Astrocyte of the cerebellum (primary cell): Measurements from ENCODE around the gene TRAF3.
"Not testable (repeated sequence)": the region's sequence is repeated elsewhere in the genome, so short reads cannot be mapped to it uniquely, and the experiment has no call there.

Experiments
- DNase-seq: peaks from one replicate; pipeline ENCODE4 v3.0.0-alpha.2; 2011; ENCODE audit warnings: low read depth
- H3K4me3 ChIP-seq: 2 replicates; pipeline ENCODE4 v1.5.1; 2011; ENCODE audit warnings: mild to moderate bottlenecking, low read depth, low read length, moderate library complexity
- CTCF ChIP-seq: IDR thresholded peaks from 2 replicates; pipeline ENCODE4 v1.5.1; 2012; ENCODE audit warnings: low read length, low read depth, moderate library complexity, mild to moderate bottlenecking; ENCODE audit errors: missing control alignments
- in situ Hi-C: cut with HindIII; loops from 2 replicates; pipeline ENCODE4 v1.10.0; 2017; ENCODE audit warnings: low sequenced_read_pairs

Gene TRAF3

DNA sequence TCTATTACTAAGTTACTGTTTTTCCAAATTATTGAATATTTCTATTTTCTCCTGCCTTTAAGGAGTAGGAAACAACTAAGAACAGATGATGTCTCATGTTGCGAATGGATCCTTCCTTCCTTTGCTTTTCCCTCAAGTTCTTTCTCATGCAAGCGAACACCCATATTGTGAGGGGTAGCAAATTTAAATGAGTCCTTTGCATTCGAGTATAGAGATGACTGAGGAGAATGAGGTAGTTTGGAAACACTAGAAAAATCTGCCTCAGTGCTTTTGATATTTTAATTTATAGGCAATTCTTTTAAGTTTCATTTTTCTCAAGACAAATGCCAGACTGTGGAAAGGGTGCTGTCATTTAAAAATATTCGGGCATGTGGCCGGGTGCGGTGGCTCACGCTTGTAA lies 56.1 kb downstream of the TRAF3 start:
- no peak for TF ChIP-seq CTCF
- in situ Hi-C loops, result no loop called here
- DNase-seq, result no peak
- H3K4me3 ChIP-seq, result no peak overlapping the region

GRCh38 chr14:102833991-102834390 lies 56.7 kb downstream of the TRAF3 start:
- in situ Hi-C loops, result no loop called here
- no peak overlapping the region for H3K4me3 ChIP-seq
- DNase-seq, result no peak
- no peak for TF ChIP-seq CTCF

- in situ Hi-C loops, result no loop called here
- no peak for DNase-seq
- H3K4me3 ChIP-seq, result no peak overlapping the region
- no peak for TF ChIP-seq CTCF
Measured at GRCh38 chr14:102835959-102836358, 58.7 kb downstream of the TRAF3 start.

GRCh38 chr14:102837120-102837519 lies 59.9 kb downstream of the TRAF3 start:
- in situ Hi-C loops, H3K4me3 ChIP-seq, DNase-seq: not testable (repeated sequence)

- TF ChIP-seq CTCF, result no peak
- no peak for DNase-seq
- H3K4me3 ChIP-seq, result no peak overlapping the region
- in situ Hi-C loops, result no loop called here
Measured at GRCh38 chr14:102838501-102838900, 61.3 kb downstream of the TRAF3 start.

DNA sequence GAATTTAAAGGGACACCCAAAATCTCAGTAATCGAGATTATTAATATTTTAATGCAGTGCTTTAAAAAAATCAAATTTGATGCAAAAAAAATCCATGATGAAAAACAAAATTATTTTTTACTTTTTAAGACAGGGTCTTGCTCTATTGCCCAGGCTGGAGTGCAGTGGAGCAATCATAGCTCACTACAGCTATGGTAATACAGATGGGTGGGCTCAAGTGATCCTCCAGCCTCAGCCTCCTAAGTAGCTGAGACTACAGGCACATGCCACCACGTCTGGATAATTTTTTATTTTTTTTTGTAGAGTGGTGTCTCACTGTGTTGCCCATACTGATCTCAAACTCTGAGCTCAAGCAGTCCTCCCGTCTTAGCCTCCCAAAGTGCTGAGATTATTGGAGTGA lies 62.9 kb downstream of the TRAF3 start:
- TF ChIP-seq CTCF, result no peak
- in situ Hi-C loops, result no loop called here
- no peak for DNase-seq
- no peak overlapping the region for H3K4me3 ChIP-seq

DNA sequence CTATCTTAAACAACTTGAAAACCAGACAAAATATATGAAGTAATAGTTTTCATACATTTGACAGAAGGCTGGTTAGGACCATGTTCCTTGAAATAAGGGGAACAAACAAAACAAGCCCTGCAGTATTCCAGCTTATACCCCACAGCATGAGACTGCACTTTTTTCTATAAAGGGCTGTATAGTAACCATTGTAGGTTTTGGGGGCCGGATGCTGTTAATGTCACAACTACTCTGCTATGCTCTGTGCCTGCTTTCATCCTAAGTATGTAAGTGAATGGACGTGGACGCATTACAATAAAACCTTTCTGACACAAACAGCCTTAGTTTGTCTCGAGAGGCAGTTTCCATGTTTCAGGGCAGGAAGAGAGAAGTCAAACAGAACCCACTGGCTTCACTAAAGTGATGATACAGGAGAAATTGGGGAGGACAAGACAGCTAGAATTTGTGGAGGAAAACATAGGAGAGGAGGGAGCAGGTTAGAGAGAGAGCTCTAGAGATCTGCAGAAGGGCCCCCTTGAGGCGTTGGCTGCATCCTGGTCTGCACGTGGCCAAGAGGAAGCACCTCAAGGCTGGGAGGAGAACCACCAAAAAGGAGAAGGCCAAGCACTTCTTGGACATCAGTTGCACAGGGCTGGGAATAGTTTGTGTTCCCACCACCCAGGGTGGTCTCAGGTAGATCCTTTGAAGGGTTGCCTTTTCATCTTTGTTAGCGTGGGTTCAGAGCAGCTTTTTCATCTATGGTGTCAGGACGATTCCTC lies 63.7 kb downstream of the TRAF3 start:
- in situ Hi-C loops, result no loop called here
- TF ChIP-seq CTCF, result no peak
- DNase-seq, result no peak
- H3K4me3 ChIP-seq, result no peak overlapping the region
